Endothelial cell of umbilical vein (primary cell): ENCODE measurements around the gene PCSK6. TPM values are rescaled to one million over a fixed set of nuclear protein-coding genes. Genes with fewer than 3 reads are reported as not detected.

Source experiments
- BruUV-seq: library from RNA; stranded (reverse); fragments of 400-500 nt; replicated peaks from 2 replicates; lab custom pipeline; 2021; lab: Mats Ljungman, UMichigan
- CTCF ChIA-PET: fragments of 300-600, 350-600 bp; sonication (Branson Sonifier 250); formaldehyde crosslinking; loops from one replicate; lab custom pipeline; 2021; ENCODE audit warnings: antibody characterized with exemption, inconsistent platforms; lab: Charles Lee
- POLR2A ChIA-PET: fragments of 300-600, 350-600 bp; sonication (Branson Sonifier 250); formaldehyde crosslinking; loops from one replicate; lab custom pipeline; 2021; ENCODE audit warnings: antibody characterized with exemption, inconsistent platforms; lab: Charles Lee
- DNase-seq: peaks from one replicate; pipeline ENCODE4 v3.0.0-alpha.2; 2011; ENCODE audit warnings: low read depth, low spot score
- FAIRE-seq: peaks from 2 replicates; lab custom pipeline; 2011; peaks lifted over from hg19 to GRCh38; lab: Jason Lieb, UNC
- H2AFZ ChIP-seq: 2 replicates; pipeline ENCODE4 v1.6.0; 2012; ENCODE audit warnings: low read depth, low read length, control low read depth, inconsistent platforms
- H3K27ac ChIP-seq: 2 replicates; pipeline ENCODE4 v1.5.1; 2011; ENCODE audit warnings: low read depth, mild to moderate bottlenecking, control low read depth, low read length, moderate library complexity; ENCODE audit not compliant: insufficient read depth
- H3K27me3 ChIP-seq, 2 experiments: 2 replicates each; pipeline versions ENCODE4 v1.6.0 to v1.6.1; 2011; ENCODE audit warnings: low read length in 2 of 2, mixed read lengths in 1 of 2; ENCODE audit not compliant: control insufficient read depth in 2 of 2, insufficient read depth in 2 of 2
- H3K36me3 ChIP-seq, 2 experiments: 2 replicates in 1 of 2; 3 replicates in 1 of 2; pipeline ENCODE4 v1.5.1; 2011; ENCODE audit warnings: low read length in 2 of 2, mild to moderate bottlenecking in 1 of 2, moderate library complexity in 1 of 2; ENCODE audit not compliant: control insufficient read depth in 2 of 2, insufficient read depth in 2 of 2; ENCODE audit errors: extremely low read depth in 1 of 2
- H3K4me1 ChIP-seq: 3 replicates; pipeline ENCODE4 v1.5.1; 2011; ENCODE audit warnings: mild to moderate bottlenecking, low read length; ENCODE audit not compliant: control insufficient read depth, insufficient read depth; ENCODE audit errors: extremely low read depth
- H3K4me2 ChIP-seq: 2 replicates; pipeline ENCODE4 v1.6.1; 2011; ENCODE audit warnings: low read length, control low read depth, mixed read lengths; ENCODE audit not compliant: insufficient read depth
- H3K4me3 ChIP-seq, 3 experiments: fragments of 200-600 bp in 1 of 3; sonication (generic), shearing (Covaris generic) in 1 of 3; replicated peaks in 1 of 3; 2 replicates each; pipeline ENCODE4 v1.5.1; 2011 to 2016; ENCODE audit warnings: control low read depth in 3 of 3, low read length in 3 of 3, mild to moderate bottlenecking in 2 of 3, inconsistent platforms in 1 of 3, low read depth in 1 of 3, moderate library complexity in 1 of 3; ENCODE audit not compliant: insufficient read depth in 1 of 3
- H3K79me2 ChIP-seq: 2 replicates; pipeline ENCODE4 v1.6.0; 2012; ENCODE audit warnings: low read length, inconsistent platforms; ENCODE audit not compliant: control insufficient read depth, insufficient read depth
- H3K9ac ChIP-seq: replicated peaks from 2 replicates; pipeline ENCODE3; 2011; ENCODE audit warnings: low read length, control low read depth; ENCODE audit not compliant: insufficient read depth; ENCODE audit errors: extremely low read depth
- H3K9me1 ChIP-seq: replicated peaks from 3 replicates; pipeline ENCODE4 v1.6.0; 2011; ENCODE audit warnings: mild to moderate bottlenecking, low read length; ENCODE audit not compliant: control insufficient read depth, insufficient read depth; ENCODE audit errors: extremely low read depth
- H3K9me3 ChIP-seq: replicated peaks from 2 replicates; pipeline ENCODE4 v1.5.1; 2012; ENCODE audit warnings: low read length, inconsistent platforms; ENCODE audit not compliant: control insufficient read depth, insufficient read depth
- H4K20me1 ChIP-seq: replicated peaks from 2 replicates; pipeline ENCODE3; 2011; ENCODE audit warnings: mild to moderate bottlenecking, low read length; ENCODE audit not compliant: control insufficient read depth, insufficient read depth; ENCODE audit errors: extremely low read depth
- CTCF ChIP-seq, 2 donors: IDR thresholded peaks; 1 replicate in 1 of 2; 2 replicates in 1 of 2; pipeline ENCODE4 v1.5.1; 2011; ENCODE audit warnings: low read length in 2 of 2, mild to moderate bottlenecking in 2 of 2, moderate library complexity in 2 of 2, control low read depth in 1 of 2, inconsistent platforms in 1 of 2, low read depth in 1 of 2; ENCODE audit not compliant: insufficient read depth in 1 of 2; ENCODE audit errors: extremely low read depth in 1 of 2
- EZH2 ChIP-seq: IDR thresholded peaks from 2 replicates; pipeline ENCODE4 v1.6.1; 2012; ENCODE audit warnings: borderline replicate concordance, low read depth, mild to moderate bottlenecking, moderate library complexity, low read length, inconsistent platforms; ENCODE audit not compliant: severe bottlenecking
- FOS ChIP-seq: IDR thresholded peaks from 2 replicates; pipeline ENCODE4 v1.6.1; 2011; ENCODE audit warnings: mild to moderate bottlenecking, low read length, moderate library complexity, borderline replicate concordance; ENCODE audit not compliant: insufficient read depth
- GATA2 ChIP-seq: IDR thresholded peaks from 2 replicates; pipeline ENCODE4 v1.7.0; 2011; ENCODE audit warnings: low read depth, mild to moderate bottlenecking, moderate library complexity, mixed read lengths, low read length; ENCODE audit not compliant: insufficient read length, insufficient read depth
- JUN ChIP-seq: IDR thresholded peaks from 2 replicates; pipeline ENCODE4 v1.6.1; 2011; ENCODE audit warnings: borderline replicate concordance, low read depth; ENCODE audit not compliant: insufficient read length, insufficient read depth
- MAX ChIP-seq: IDR thresholded peaks from 2 replicates; pipeline ENCODE4 v1.6.1; 2011; ENCODE audit not compliant: insufficient read depth, insufficient read length
- MYC ChIP-seq: IDR thresholded peaks from one replicate; pipeline ENCODE4 v1.6.1; 2011; ENCODE audit warnings: mild to moderate bottlenecking, low read depth, low read length
- POLR2A ChIP-seq: IDR thresholded peaks from 2 replicates; pipeline ENCODE4 v1.6.1; 2012; ENCODE audit warnings: low read depth, mild to moderate bottlenecking, control low read depth, low read length
- POLR2AphosphoS5 ChIP-seq: IDR thresholded peaks from 2 replicates; pipeline ENCODE4 v1.6.1; 2012; ENCODE audit warnings: low read depth, mild to moderate bottlenecking, control low read depth, low read length, moderate library complexity; ENCODE audit not compliant: insufficient read depth
- dilution Hi-C: fragments of 300-500 bp; cut with MboI; formaldehyde crosslinking; loops from one replicate; pipeline ENCODE4 v1.15.0; 2019; ENCODE audit warnings: low sequenced_read_pairs; ENCODE audit not compliant: extremely low pct_ligation_motif_present
- intact Hi-C: fragments of 100-400 bp; cut with micrococcal nuclease; formaldehyde crosslinking; loops from one replicate; pipeline ENCODE4 v1.10.0; 2022
- polyA plus RNA-seq, 4 experiments: library from polyadenylated mRNA; depleted of rRNA in 3 of 4; stranded (reverse) in 3 of 4; unstranded in 1 of 4; fragments of >200 nt; gene quantifications; 2 replicates each; pipeline versions ENCODE4 v1.2.1 to v1.2.3, GENCODE V29; 2011 to 2012; ENCODE audit warnings: missing spikeins in 1 of 4
- total RNA-seq: library from RNA; stranded (reverse); gene quantifications from 2 replicates; pipeline ENCODE4 v1.2.3, GENCODE V29; 2021

The PCSK6 gene
- total and polyA plus RNA-seq, 2 donors (not counting 3 experiments of a cell fraction or from before 2014, with no cell fraction given), result 0.18 to 0.69 TPM

DNA sequence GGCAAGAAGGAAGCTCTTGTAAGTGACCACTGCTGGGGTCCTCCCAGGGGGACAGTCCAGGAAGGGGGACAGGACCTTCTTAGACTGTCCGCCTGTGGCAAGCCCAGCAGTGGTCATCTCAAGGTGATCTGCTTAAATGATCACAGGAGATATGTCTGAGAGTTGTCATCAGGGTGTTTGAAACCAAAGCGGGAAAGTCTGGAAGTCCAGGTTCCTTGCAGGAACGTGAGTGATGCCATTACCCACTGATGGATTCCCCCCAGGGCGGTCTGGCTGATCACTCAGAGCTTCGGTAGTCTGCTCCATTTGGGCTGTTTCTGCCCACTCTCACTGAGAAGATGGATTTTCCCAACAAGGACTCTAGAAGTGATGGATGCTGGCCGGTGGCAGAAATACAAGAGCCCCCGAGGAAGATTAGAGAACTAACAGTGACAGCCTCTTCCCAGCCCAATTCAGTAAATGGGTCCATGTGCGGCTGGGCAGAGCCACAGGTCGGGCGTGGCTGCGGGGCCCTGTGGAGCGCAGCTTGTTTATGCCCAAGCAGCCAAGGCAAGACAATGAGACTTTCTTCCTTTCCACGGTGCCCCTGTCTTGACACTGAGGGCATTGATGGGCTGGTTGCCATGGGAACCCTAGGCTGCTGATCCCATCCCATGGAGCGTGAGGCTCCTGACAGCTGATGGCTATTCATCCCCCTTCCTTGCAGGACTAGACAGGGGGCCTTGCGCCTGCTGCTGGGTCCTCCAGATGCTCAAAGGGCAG, 9.5 kb downstream of the PCSK6 start:
- Histone ChIP-seq H2AFZ (no peak overlapping the region), H3K9me1 (no peaks in the 10 kb centered on the region), H3K9me3 (no peaks in the 10 kb centered on the region), H3K4me1 (no peaks in the 10 kb centered on the region), H3K79me2 (no peaks in the 10 kb centered on the region), H3K36me3 (no peaks in the 10 kb centered on the region), H3K27ac (no peak overlapping the region), H3K9ac (no peak overlapping the region), H4K20me1 (no peaks in the 10 kb centered on the region), H3K4me2 (no peak overlapping the region), H3K4me3 (no peak overlapping the region), H3K27me3 (peaks cover 0 to 3% of the 10 kb centered on the region in 2 experiments)
- TF ChIP-seq FOS (no peak), POLR2AphosphoS5 (no peak), GATA2 (no peak), POLR2A (no peak), CTCF (IDR thresholded peaks at IDR 0.05; ENCODE audit: extremely low read depth in 1 of 2, insufficient read depth in 1 of 2, low read depth in 1 of 2, low read length in 2 of 2) (no peak), MAX (no peak), MYC (no peak), JUN (no peak), EZH2 (no peak)
- FAIRE-seq, result no peak
- no peak for DNase-seq
- ChIA-PET CTCF (interaction anchor here (1.3 kb wide), 1 partner anchor 159 kb away, joined by 3 read pairs; no protein-coding TSS in a partner anchor), POLR2A (no interaction called here)
- intact Hi-C loops, result no loop called here
- no TSS peak for BruUV-seq
- dilution Hi-C loops, result no loop called here
